ENCODE results near the gene FAM20A.

FAM20A gene

DNA sequence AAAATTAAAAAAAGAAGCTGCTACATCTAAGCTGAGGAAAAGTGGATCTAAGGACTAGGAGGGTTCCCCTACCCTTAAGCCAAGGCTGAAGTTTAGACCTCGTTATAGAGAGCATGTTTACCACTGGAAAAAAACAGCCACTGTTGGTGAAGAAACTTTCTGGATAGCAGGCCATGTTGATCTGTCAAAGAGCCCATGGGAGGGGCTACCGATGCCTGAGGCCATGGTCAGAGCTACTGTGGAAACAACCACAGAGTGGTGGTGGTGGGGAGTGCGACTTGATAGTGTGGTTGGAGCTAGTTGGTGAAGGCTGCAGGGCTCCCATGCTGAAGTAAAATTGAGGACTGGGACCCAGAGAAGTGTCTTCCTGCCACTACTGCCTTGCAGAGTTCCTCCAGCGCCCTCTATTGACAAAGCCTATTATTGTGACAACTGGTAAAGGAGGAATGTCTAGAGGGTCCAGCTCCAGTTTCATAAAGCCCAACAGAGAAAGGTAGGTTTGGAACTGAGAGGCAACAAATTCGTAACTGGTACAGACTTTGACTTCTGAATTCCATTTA lies 12.7 kb upstream of the FAM20A start:
- Histone ChIP-seq H3K4me2 (ENCODE audit: low read depth, low read length, poor library complexity, severe bottlenecking) (peak overlapping the region; percentile 14), H3K9me2 (replicated peaks; ENCODE audit: low read depth, low read length) (no peaks in the 10 kb centered on the region), H3K36me3 (ENCODE audit: insufficient read depth, low read length) (no peaks in the 10 kb centered on the region), H4K20me1 (ENCODE audit: insufficient read depth, low read length, poor library complexity, severe bottlenecking) (no peaks in the 10 kb centered on the region), H3K9me3 (ENCODE audit: insufficient read depth, low read depth, low read length) (peaks cover 5% of the 10 kb centered on the region), H3K9ac (ENCODE audit: low read depth, low read length, poor library complexity, severe bottlenecking) (no peak overlapping the region), H3K79me2 (ENCODE audit: insufficient read depth, low read length) (no peaks in the 10 kb centered on the region), H3F3A (ENCODE audit: low read depth) (no peaks in the 10 kb centered on the region), H3K4me3 (ENCODE audit: low read length, poor library complexity, severe bottlenecking) (no peak overlapping the region), H3K27me3 (ENCODE audit: insufficient read depth, low read length, poor library complexity, severe bottlenecking) (no peaks in the 10 kb centered on the region), H3K4me1 (ENCODE audit: insufficient read depth, low read length, poor library complexity, severe bottlenecking) (no peaks in the 10 kb centered on the region), H2AFZ (ENCODE audit: low read length) (peak overlapping the region; percentile 85)
- no peak for TF ChIP-seq EZH2phosphoT487 (IDR thresholded peaks at IDR 0.05; ENCODE audit: borderline replicate concordance)
- TF ChIP-seq, protein P1, sequence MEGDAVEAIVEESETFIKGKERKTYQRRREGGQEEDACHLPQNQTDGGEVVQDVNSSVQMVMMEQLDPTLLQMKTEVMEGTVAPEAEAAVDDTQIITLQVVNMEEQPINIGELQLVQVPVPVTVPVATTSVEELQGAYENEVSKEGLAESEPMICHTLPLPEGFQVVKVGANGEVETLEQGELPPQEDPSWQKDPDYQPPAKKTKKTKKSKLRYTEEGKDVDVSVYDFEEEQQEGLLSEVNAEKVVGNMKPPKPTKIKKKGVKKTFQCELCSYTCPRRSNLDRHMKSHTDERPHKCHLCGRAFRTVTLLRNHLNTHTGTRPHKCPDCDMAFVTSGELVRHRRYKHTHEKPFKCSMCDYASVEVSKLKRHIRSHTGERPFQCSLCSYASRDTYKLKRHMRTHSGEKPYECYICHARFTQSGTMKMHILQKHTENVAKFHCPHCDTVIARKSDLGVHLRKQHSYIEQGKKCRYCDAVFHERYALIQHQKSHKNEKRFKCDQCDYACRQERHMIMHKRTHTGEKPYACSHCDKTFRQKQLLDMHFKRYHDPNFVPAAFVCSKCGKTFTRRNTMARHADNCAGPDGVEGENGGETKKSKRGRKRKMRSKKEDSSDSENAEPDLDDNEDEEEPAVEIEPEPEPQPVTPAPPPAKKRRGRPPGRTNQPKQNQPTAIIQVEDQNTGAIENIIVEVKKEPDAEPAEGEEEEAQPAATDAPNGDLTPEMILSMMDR (conservative IDR thresholded peaks at IDR 0.05; ENCODE audit: low read length), result peak; percentile 93

DNA sequence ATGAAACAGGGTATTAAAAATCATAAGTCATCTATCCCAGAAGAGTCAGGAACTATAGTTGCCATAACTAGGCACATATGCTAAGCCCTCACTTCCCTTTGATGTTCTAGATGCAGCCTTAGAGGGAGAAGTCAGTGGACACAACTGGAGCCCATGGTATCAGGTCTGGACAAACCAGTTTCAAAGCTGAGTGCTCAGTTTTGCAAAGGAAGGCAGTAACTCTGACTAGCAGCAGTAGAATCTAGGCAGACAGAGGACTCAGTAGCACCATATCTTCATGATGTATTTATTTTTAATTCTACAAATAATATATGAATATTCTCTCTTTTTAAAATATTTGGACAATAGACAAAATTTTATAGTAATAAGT lies 11.7 kb upstream of the FAM20A start:
- Histone ChIP-seq H3K9ac (ENCODE audit: low read depth, low read length, poor library complexity, severe bottlenecking) (no peak overlapping the region), H4K20me1 (ENCODE audit: insufficient read depth, low read length, poor library complexity, severe bottlenecking) (no peaks in the 10 kb centered on the region), H3K4me1 (ENCODE audit: insufficient read depth, low read length, poor library complexity, severe bottlenecking) (no peaks in the 10 kb centered on the region), H3K9me2 (replicated peaks; ENCODE audit: low read depth, low read length) (no peaks in the 10 kb centered on the region), H3K27me3 (ENCODE audit: insufficient read depth, low read length, poor library complexity, severe bottlenecking) (no peaks in the 10 kb centered on the region), H3F3A (ENCODE audit: low read depth) (no peaks in the 10 kb centered on the region), H2AFZ (ENCODE audit: low read length) (peak overlapping the region; percentile 27; the same call in 1 of the 2 replicates), H3K9me3 (ENCODE audit: insufficient read depth, low read depth, low read length) (peaks cover 8% of the 10 kb centered on the region), H3K79me2 (ENCODE audit: insufficient read depth, low read length) (no peaks in the 10 kb centered on the region), H3K4me2 (ENCODE audit: low read depth, low read length, poor library complexity, severe bottlenecking) (no peak overlapping the region), H3K4me3 (ENCODE audit: low read length, poor library complexity, severe bottlenecking) (no peak overlapping the region), H3K36me3 (ENCODE audit: insufficient read depth, low read length) (no peaks in the 10 kb centered on the region)
- TF ChIP-seq EZH2phosphoT487 (IDR thresholded peaks at IDR 0.05; ENCODE audit: borderline replicate concordance), result no peak
- TF ChIP-seq, protein P1 (conservative IDR thresholded peaks at IDR 0.05; ENCODE audit: low read length), result no peak

DNA sequence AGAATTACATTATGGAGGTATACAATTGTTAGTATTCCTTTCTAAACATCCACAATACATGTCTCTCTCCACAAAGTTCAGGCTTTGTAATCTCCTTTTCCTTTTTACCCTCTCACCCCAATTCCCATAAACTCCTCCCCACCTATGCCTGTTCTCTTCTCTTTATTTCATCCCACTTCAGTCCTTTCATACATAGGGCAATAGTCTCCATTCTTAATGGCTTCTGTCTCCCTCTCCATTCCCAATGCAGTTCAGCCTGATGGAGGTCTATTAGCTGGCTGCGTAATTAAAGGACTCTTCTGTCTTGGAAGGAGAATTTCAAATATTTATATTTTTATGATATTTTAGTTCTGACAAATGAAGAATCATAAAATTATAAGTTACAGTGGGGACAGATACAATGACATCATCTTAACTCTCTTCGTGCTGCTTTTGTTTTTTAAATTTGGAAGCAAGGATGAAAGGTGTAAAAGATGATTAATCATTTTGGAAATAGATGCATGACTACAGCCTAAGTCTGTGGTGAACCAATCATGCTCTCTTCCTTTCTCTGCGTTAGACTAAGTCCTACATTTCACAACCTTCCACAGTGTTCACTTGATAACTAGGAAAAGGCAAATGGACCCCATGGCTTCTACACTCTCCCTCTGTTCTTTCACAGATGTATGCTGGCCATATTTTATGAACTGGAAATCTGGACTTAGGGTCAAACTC lies 11.2 kb upstream of the FAM20A start:
- H2AFZ ChIP-seq (ENCODE audit: low read length), result peak overlapping the region; percentile 27; the same call in 1 of the 2 replicates
- H3K36me3 ChIP-seq (ENCODE audit: insufficient read depth, low read length), result no peaks in the 10 kb centered on the region
- H3K4me3 ChIP-seq (ENCODE audit: low read length, poor library complexity, severe bottlenecking), result no peak overlapping the region
- H3F3A ChIP-seq (ENCODE audit: low read depth), result no peaks in the 10 kb centered on the region
- no peaks in the 10 kb centered on the region for H3K4me1 ChIP-seq (ENCODE audit: insufficient read depth, low read length, poor library complexity, severe bottlenecking)
- TF ChIP-seq EZH2phosphoT487 (IDR thresholded peaks at IDR 0.05; ENCODE audit: borderline replicate concordance), result no peak
- TF ChIP-seq, protein P1 (conservative IDR thresholded peaks at IDR 0.05; ENCODE audit: low read length), result no peak
- no peaks in the 10 kb centered on the region for H3K27me3 ChIP-seq (ENCODE audit: insufficient read depth, low read length, poor library complexity, severe bottlenecking)
- H3K79me2 ChIP-seq (ENCODE audit: insufficient read depth, low read length), result no peaks in the 10 kb centered on the region
- H3K9me2 ChIP-seq (replicated peaks; ENCODE audit: low read depth, low read length), result no peaks in the 10 kb centered on the region
- H4K20me1 ChIP-seq (ENCODE audit: insufficient read depth, low read length, poor library complexity, severe bottlenecking), result no peaks in the 10 kb centered on the region
- no peak overlapping the region for H3K4me2 ChIP-seq (ENCODE audit: low read depth, low read length, poor library complexity, severe bottlenecking)
- H3K9me3 ChIP-seq (ENCODE audit: insufficient read depth, low read depth, low read length), result peaks cover 8% of the 10 kb centered on the region
- H3K9ac ChIP-seq (ENCODE audit: low read depth, low read length, poor library complexity, severe bottlenecking), result no peak overlapping the region
